ENCODE results near the gene TAF10. TPM values are rescaled to one million over a fixed set of nuclear protein-coding genes. Genes with fewer than 3 reads are reported as not detected.

Gene TAF10
- total RNA-seq, 2 experiments from 2014 or later: 154 to 164 TPM

- Histone ChIP-seq H3K27me3 (ENCODE audit: control insufficient read depth in 1 of 2, insufficient read depth in 2 of 2, low read length in 2 of 2) (no peaks in the 10 kb centered on the region), H3K27ac (ENCODE audit: low read depth in 1 of 2, low read length in 2 of 2) (no peak overlapping the region), H3K4me3 (ENCODE audit: low read length) (no peak overlapping the region), H3K4me1 (ENCODE audit: insufficient read depth, low read length) (no peaks in the 10 kb centered on the region), H3K36me3 (ENCODE audit: insufficient read depth, low read length) (peaks cover 13% of the 10 kb centered on the region), H3K9me3 (ENCODE audit: control insufficient read depth in 1 of 2, insufficient read depth in 1 of 2, low read length in 2 of 2) (peaks cover 0 to 13% of the 10 kb centered on the region in 2 experiments)
- peaks cover 33% of the 10 kb centered on the region for H3K36me3 Mint-ChIP-seq (ENCODE audit: low read depth)
- ChIA-PET POLR2A (no interaction called here), CTCF (no interaction called here)
- H3K27me3 Mint-ChIP-seq: no peaks in the 10 kb centered on the region
- no peak for ATAC-seq (ENCODE audit: poor library complexity)
- no peak overlapping the region for H3K27ac Mint-ChIP-seq
- no peaks in the 10 kb centered on the region for H3K4me1 Mint-ChIP-seq (ENCODE audit: low read depth)
- no peak for DNase-seq
- no peak overlapping the region for H3K4me3 Mint-ChIP-seq
- no peak for TF ChIP-seq CTCF (IDR thresholded peaks at IDR 0.05)
- intact Hi-C loops (cut with DNase I, micrococcal nuclease): no loop called here
- H3K9me3 Mint-ChIP-seq: no peaks in the 10 kb centered on the region
Measured at GRCh38 chr11:6567371-6567745, 44.7 kb downstream of the TAF10 start.

GRCh38 chr11:6566704-6567370 lies 45.2 kb downstream of the TAF10 start:
- Histone ChIP-seq H3K36me3 (ENCODE audit: insufficient read depth, low read length) (peaks cover 13% of the 10 kb centered on the region), H3K9me3 (ENCODE audit: control insufficient read depth in 1 of 2, insufficient read depth in 1 of 2, low read length in 2 of 2) (peaks cover 0 to 13% of the 10 kb centered on the region in 2 experiments), H3K27ac (ENCODE audit: low read depth in 1 of 2, low read length in 2 of 2) (no peak overlapping the region), H3K4me1 (ENCODE audit: insufficient read depth, low read length) (no peaks in the 10 kb centered on the region), H3K27me3 (ENCODE audit: control insufficient read depth in 1 of 2, insufficient read depth in 2 of 2, low read length in 2 of 2) (no peaks in the 10 kb centered on the region), H3K4me3 (ENCODE audit: low read length) (no peak overlapping the region)
- TF ChIP-seq CTCF (IDR thresholded peaks at IDR 0.05): no peak
- CTCF ChIA-PET: no interaction called here
- POLR2A ChIA-PET: no interaction called here
- Mint-ChIP-seq H3K36me3 (ENCODE audit: low read depth) (peaks cover 27% of the 10 kb centered on the region), H3K4me3 (no peak overlapping the region), H3K27me3 (no peaks in the 10 kb centered on the region), H3K4me1 (ENCODE audit: low read depth) (no peaks in the 10 kb centered on the region), H3K9me3 (no peaks in the 10 kb centered on the region), H3K27ac (no peak overlapping the region)
- intact Hi-C loops (cut with DNase I, micrococcal nuclease): no loop called here
- no peak for ATAC-seq (ENCODE audit: poor library complexity)
- no peak for DNase-seq

GRCh38 chr11:6565988-6566703 lies 45.9 kb downstream of the TAF10 start:
- no peaks in the 10 kb centered on the region for H3K4me1 ChIP-seq (ENCODE audit: insufficient read depth, low read length)
- no peak overlapping the region for H3K27ac ChIP-seq (ENCODE audit: low read depth in 1 of 2, low read length in 2 of 2)
- no peak overlapping the region for H3K4me3 Mint-ChIP-seq
- H3K27ac Mint-ChIP-seq: no peak overlapping the region
- H3K9me3 ChIP-seq (ENCODE audit: control insufficient read depth in 1 of 2, insufficient read depth in 1 of 2, low read length in 2 of 2): peaks cover 0 to 8% of the 10 kb centered on the region in 2 experiments
- ChIA-PET CTCF (no interaction called here), POLR2A (no interaction called here)
- peaks cover 24% of the 10 kb centered on the region for H3K36me3 Mint-ChIP-seq (ENCODE audit: low read depth)
- H3K36me3 ChIP-seq (ENCODE audit: insufficient read depth, low read length): peaks cover 13% of the 10 kb centered on the region
- H3K9me3 Mint-ChIP-seq: no peaks in the 10 kb centered on the region
- H3K4me3 ChIP-seq (ENCODE audit: low read length): no peak overlapping the region
- H3K27me3 Mint-ChIP-seq: no peaks in the 10 kb centered on the region
- no peak for TF ChIP-seq CTCF (IDR thresholded peaks at IDR 0.05)
- DNase-seq (no peak), ATAC-seq (ENCODE audit: poor library complexity) (no peak)
- no peaks in the 10 kb centered on the region for H3K4me1 Mint-ChIP-seq (ENCODE audit: low read depth)
- no peaks in the 10 kb centered on the region for H3K27me3 ChIP-seq (ENCODE audit: control insufficient read depth in 1 of 2, insufficient read depth in 2 of 2, low read length in 2 of 2)
- intact Hi-C loops (cut with DNase I, micrococcal nuclease): no loop called here

All from CD4-positive, alpha-beta T cell (primary cell).